ENCODE measurements around the gene MPPED2.
A peak's percentile ranks its signal among the peaks of the same experiment; 100 is the strongest.

Gene MPPED2

GRCh38 chr11:30587269-30587812, 1.2 kb upstream of the MPPED2 start:
- H3K4me3 ChIP-seq (ENCODE audit: low read depth, low read length) = no peak overlapping the region
- DNase-seq (ENCODE audit: low read depth) = no peak
- in situ Hi-C loops (cut with HindIII; ENCODE audit: low sequenced_read_pairs) = no loop called here
- TF ChIP-seq CTCF (IDR thresholded peaks at IDR 0.05; ENCODE audit: low read depth, low read length, missing control alignments) = no peak

GRCh38 chr11:30585892-30586250, 282 bp downstream of the MPPED2 start:
- no peak for DNase-seq (ENCODE audit: low read depth)
- in situ Hi-C loops (cut with HindIII; ENCODE audit: low sequenced_read_pairs) = no loop called here
- peak overlapping the region; percentile 51 for H3K4me3 ChIP-seq (ENCODE audit: low read depth, low read length)
- TF ChIP-seq CTCF (IDR thresholded peaks at IDR 0.05; ENCODE audit: low read depth, low read length, missing control alignments) = no peak

GRCh38 chr11:30585125-30585891, 845 bp downstream of the MPPED2 start:
- in situ Hi-C loops (cut with HindIII; ENCODE audit: low sequenced_read_pairs) = no loop called here
- DNase-seq (ENCODE audit: low read depth) = no peak
- no peak for TF ChIP-seq CTCF (IDR thresholded peaks at IDR 0.05; ENCODE audit: low read depth, low read length, missing control alignments)
- peak overlapping the region; percentile 51 for H3K4me3 ChIP-seq (ENCODE audit: low read depth, low read length)

GRCh38 chr11:30583476-30584280, 2.5 kb downstream of the MPPED2 start:
- peak overlapping the region; percentile 51 for H3K4me3 ChIP-seq (ENCODE audit: low read depth, low read length)
- no peak for DNase-seq (ENCODE audit: low read depth)
- TF ChIP-seq CTCF (IDR thresholded peaks at IDR 0.05; ENCODE audit: low read depth, low read length, missing control alignments) = no peak
- in situ Hi-C loops (cut with HindIII; ENCODE audit: low sequenced_read_pairs) = no loop called here

DNA sequence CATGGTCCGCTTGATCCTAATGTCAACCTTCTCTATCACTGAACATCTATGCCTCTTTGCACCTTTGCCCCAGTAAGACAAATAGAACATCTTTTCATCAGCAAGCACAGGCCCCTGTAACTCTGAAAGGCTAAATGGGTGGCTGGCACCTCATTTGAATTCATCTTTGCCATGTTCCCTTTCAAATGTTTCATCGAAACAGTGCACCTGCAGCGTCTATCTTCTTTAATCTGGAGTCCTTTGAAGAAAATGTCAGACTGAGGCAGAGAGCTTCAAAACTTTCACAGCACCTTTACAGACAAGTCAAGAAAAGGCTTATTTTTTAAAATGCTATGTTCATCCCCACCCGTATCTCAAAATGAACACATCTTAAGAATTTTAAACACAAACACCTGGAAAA, 3.4 kb downstream of the MPPED2 start:
- H3K4me3 ChIP-seq (ENCODE audit: low read depth, low read length) = no peak overlapping the region
- DNase-seq (ENCODE audit: low read depth) = no peak
- TF ChIP-seq CTCF (IDR thresholded peaks at IDR 0.05; ENCODE audit: low read depth, low read length, missing control alignments) = no peak
- in situ Hi-C loops (cut with HindIII; ENCODE audit: low sequenced_read_pairs) = no loop called here

DNA sequence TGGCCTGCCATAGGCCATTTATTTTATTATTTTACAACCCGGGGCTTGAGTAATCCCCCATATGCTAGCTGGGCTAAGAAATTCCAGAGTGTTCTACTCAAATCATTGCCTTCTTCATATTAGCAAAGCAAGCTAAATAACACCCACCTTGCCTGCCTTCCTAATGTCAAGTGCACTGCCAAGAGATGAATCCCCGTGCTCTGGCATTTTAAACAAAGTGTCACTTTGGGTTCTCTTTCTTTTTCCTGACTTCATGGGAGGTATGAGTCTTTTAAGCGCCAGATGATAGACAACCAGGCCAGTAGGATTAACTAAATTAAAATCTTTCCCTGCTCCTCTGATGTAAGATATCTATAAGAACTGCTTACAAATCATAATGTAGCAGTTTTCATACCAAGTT, 4.5 kb downstream of the MPPED2 start:
- in situ Hi-C loops (cut with HindIII; ENCODE audit: low sequenced_read_pairs) = no loop called here
- DNase-seq (ENCODE audit: low read depth) = no peak
- H3K4me3 ChIP-seq (ENCODE audit: low read depth, low read length) = no peak overlapping the region
- no peak for TF ChIP-seq CTCF (IDR thresholded peaks at IDR 0.05; ENCODE audit: low read depth, low read length, missing control alignments)

All from astrocyte of the cerebellum (primary cell).